BJ (cell line): ENCODE results near the gene RASA2. TPM values are rescaled to one million over a fixed set of nuclear protein-coding genes. Genes with fewer than 3 reads are reported as not detected.

Experiments
- CTCF ChIA-PET: fragments of 350-600 bp; formaldehyde crosslinking; extraction: SDS; loops from one replicate; lab custom pipeline; 2021; ENCODE audit warnings: antibody characterized with exemption, inconsistent platforms; lab: Yijun Ruan, JAX
- POLR2A ChIA-PET: fragments of 300-600 bp; sonication (Branson Sonifier 250); formaldehyde crosslinking; extraction: SDS; loops from one replicate; lab custom pipeline; 2021; ENCODE audit warnings: antibody characterized with exemption; lab: Charles Lee
- DNase-seq: peaks from one replicate; pipeline ENCODE4 v3.0.0-alpha.2; 2011; ENCODE audit warnings: low read depth
- H3K27me3 ChIP-seq: 2 replicates; pipeline ENCODE4 v1.6.0; 2011; ENCODE audit warnings: low read length; ENCODE audit not compliant: control insufficient read depth, insufficient read depth
- H3K36me3 ChIP-seq: 2 replicates; pipeline ENCODE4 v1.5.1; 2011; ENCODE audit warnings: low read length; ENCODE audit not compliant: control insufficient read depth, insufficient read depth
- H3K4me3 ChIP-seq: 2 replicates; pipeline ENCODE4 v1.5.1; 2011; ENCODE audit warnings: low read depth, mild to moderate bottlenecking, control low read depth, low read length
- polyA plus RNA-seq: library from polyadenylated mRNA; depleted of rRNA; stranded (reverse); fragments of >200 nt; gene quantifications from 2 replicates; pipeline ENCODE4 v1.2.3, GENCODE V29; 2011
- TF ChIP-seq, protein P1 (sequence below): IDR thresholded peaks from 2 replicates; pipeline ENCODE4 v1.5.1; 2011; ENCODE audit warnings: low read depth, mild to moderate bottlenecking, control low read depth, inconsistent platforms, low read length, moderate library complexity; ENCODE audit not compliant: insufficient read depth

The RASA2 gene
- polyA plus RNA-seq, 1 experiment, result 5.6 TPM

DNA sequence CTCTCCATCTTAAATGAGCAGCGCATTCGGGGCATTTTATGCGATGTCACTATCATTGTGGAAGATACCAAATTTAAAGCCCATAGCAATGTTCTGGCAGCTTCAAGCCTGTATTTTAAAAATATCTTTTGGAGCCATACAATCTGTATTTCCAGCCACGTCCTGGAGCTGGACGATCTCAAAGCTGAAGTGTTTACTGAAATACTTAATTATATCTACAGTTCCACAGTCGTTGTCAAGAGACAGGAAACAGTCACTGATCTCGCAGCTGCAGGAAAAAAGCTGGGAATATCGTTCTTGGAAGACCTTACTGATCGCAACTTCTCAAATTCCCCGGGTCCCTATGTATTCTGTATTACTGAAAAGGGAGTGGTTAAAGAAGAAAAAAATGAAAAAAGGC is 44.4 kb upstream of the RASA2 start:
- Histone ChIP-seq H3K4me3 (no peak overlapping the region), H3K36me3 (peaks cover 19% of the 10 kb centered on the region), H3K27me3 (no peaks in the 10 kb centered on the region)
- ChIA-PET POLR2A (interaction anchor here (0.6 to 0.8 kb wide), 3 partner anchors 10 to 21 kb away, joined by 3 to 8 read pairs (median 4); no protein-coding TSS in a partner anchor), CTCF (interaction anchor here (0.6 to 4.2 kb wide), 15 partner anchors 11 to 1172 kb away, joined by 3 to 28 read pairs (median 8); partner anchors contain the start of gene ZBTB38)
- no peak for DNase-seq
- TF ChIP-seq, protein P1, sequence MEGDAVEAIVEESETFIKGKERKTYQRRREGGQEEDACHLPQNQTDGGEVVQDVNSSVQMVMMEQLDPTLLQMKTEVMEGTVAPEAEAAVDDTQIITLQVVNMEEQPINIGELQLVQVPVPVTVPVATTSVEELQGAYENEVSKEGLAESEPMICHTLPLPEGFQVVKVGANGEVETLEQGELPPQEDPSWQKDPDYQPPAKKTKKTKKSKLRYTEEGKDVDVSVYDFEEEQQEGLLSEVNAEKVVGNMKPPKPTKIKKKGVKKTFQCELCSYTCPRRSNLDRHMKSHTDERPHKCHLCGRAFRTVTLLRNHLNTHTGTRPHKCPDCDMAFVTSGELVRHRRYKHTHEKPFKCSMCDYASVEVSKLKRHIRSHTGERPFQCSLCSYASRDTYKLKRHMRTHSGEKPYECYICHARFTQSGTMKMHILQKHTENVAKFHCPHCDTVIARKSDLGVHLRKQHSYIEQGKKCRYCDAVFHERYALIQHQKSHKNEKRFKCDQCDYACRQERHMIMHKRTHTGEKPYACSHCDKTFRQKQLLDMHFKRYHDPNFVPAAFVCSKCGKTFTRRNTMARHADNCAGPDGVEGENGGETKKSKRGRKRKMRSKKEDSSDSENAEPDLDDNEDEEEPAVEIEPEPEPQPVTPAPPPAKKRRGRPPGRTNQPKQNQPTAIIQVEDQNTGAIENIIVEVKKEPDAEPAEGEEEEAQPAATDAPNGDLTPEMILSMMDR, result no peak

DNA sequence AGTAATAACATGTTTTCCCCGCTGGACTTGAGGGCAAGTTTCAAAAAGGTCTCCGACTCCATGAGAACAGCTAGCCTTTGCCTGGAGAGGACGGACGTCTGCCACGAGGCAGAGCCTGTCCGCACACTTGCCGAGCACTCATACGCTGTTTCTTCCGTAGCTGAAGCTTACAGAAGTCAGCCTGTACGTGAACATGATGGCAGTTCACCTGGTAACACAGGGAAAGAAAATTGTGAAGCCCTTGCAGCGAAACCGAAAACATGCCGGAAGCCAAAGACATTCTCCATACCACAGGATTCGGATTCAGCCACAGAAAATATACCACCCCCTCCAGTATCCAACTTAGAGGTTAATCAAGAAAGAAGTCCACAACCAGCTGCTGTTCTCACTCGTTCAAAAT is 43.9 kb upstream of the RASA2 start:
- ChIA-PET CTCF (interaction anchor here (1.5 to 4.2 kb wide), 7 partner anchors 11 to 139 kb away, joined by 3 to 28 read pairs (median 16); no protein-coding TSS in a partner anchor), POLR2A (no interaction called here)
- DNase-seq, result no peak
- H3K27me3 ChIP-seq, result no peaks in the 10 kb centered on the region
- H3K4me3 ChIP-seq, result no peak overlapping the region
- TF ChIP-seq, protein P1, result no peak
- peaks cover 19% of the 10 kb centered on the region for H3K36me3 ChIP-seq

DNA sequence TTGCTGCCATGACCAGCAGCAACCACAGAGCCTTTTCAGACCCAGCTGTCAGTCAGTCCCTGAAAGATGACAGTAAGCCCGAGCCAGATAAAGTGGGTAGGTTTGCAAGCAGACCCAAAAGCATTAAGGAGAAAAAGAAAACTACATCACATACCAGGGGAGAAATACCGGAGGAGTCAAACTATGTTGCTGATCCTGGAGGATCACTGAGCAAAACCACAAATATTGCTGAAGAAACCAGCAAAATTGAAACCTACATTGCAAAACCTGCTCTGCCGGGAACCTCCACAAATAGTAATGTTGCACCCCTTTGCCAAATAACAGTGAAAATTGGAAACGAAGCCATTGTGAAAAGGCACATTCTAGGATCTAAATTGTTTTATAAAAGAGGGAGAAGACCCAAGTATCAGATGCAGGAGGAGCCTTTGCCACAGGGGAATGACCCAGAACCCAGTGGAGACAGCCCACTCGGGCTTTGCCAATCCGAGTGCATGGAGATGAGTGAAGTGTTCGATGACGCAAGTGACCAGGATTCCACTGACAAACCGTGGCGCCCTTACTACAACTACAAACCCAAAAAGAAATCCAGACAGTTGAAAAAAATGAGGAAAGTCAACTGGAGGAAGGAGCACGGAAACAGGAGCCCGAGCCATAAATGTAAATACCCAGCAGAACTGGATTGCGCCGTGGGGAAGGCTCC is 42.1 kb upstream of the RASA2 start:
- POLR2A ChIA-PET, result no interaction called here
- Histone ChIP-seq H3K27me3 (no peaks in the 10 kb centered on the region), H3K4me3 (no peak overlapping the region), H3K36me3 (peaks cover 19% of the 10 kb centered on the region)
- no peak for DNase-seq
- CTCF ChIA-PET, result interaction anchor here (1.6 kb wide), 1 partner anchor 14 kb away, joined by 3 read pairs; no protein-coding TSS in a partner anchor
- TF ChIP-seq, protein P1, result no peak

DNA sequence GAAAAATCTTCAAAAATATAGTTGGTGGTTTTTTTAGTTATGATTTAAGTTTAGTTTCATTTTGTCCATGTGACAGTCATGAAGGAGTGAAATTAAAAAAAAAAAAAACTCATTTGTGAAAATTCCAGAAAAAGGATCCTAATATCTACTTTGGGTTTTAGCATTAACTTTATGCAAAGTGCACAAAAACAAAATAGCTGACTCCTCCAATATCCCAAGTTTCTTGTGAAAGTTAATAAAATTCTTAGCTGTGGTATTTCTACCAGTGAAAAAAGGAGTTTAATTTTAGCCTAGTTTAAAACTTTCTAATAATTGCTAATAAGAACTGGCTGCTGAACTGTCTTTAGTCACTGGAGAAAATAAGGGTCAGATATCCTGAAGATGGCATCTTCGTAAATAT is 40.8 kb upstream of the RASA2 start:
- Histone ChIP-seq H3K36me3 (peaks cover 19% of the 10 kb centered on the region), H3K27me3 (no peaks in the 10 kb centered on the region), H3K4me3 (no peak overlapping the region)
- ChIA-PET POLR2A (interaction anchor here (0.6 kb wide), 1 partner anchor 9 kb away, joined by 3 read pairs; no protein-coding TSS in a partner anchor), CTCF (interaction anchor here (0.7 to 1.6 kb wide), 7 partner anchors 9 to 142 kb away, joined by 3 to 4 read pairs (median 4); no protein-coding TSS in a partner anchor)
- DNase-seq, result no peak
- TF ChIP-seq, protein P1, result no peak

DNA sequence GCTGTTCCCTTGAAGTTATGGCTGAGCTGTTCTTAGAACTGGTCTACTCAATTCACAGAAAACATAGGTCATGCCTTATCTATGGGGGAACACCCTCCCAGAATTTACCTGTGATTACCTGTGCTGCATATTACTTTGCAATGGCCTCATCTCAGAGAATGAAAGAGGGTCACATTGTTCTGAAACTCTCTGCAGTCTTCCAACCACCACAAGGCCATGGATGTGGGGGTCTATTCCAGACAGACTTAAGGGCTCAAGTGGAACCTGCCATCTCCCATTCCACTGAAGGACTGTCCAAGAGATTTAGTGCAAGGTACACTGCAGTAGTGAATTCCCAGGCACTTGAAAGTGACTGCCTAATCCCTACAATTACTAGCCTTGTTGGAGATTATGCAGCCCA is 40.1 kb upstream of the RASA2 start:
- CTCF ChIA-PET, result interaction anchor here (0.6 to 1.8 kb wide), 8 partner anchors 10 to 143 kb away, joined by 3 to 4 read pairs (median 3); no protein-coding TSS in a partner anchor
- H3K36me3 ChIP-seq, result peaks cover 19% of the 10 kb centered on the region

More for the DNA sequence above, 40.1 kb upstream of the RASA2 start:
- no peak overlapping the region for H3K4me3 ChIP-seq
- DNase-seq, result no peak
- POLR2A ChIA-PET, result interaction anchor here (0.6 kb wide), 2 partner anchors 9 to 11 kb away, joined by 3 to 15 read pairs; no protein-coding TSS in a partner anchor
- no peaks in the 10 kb centered on the region for H3K27me3 ChIP-seq
- TF ChIP-seq, protein P1, result no peak
